ENCODE results near the gene RGSL1.

DNA sequence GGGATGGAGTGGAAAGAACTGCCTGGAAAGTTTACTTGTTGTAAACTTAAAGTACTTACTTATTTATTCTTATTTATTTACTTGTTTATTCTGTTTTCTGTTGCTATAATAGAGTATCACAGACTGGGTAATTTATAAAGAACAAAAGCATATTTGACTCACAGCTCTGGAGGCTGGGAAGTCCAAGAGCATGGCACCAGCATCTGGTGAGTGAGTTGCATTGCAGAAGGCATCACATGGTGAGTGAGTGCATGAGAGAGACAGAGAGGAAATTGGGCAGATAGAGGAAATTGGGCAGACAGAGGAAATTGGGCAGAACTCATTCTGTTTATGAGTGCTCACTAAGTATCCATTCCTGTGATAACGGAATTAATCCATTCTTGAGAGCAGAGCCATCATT lies 11.6 kb upstream of the RGSL1 start:
- TF ChIP-seq, protein P1, sequence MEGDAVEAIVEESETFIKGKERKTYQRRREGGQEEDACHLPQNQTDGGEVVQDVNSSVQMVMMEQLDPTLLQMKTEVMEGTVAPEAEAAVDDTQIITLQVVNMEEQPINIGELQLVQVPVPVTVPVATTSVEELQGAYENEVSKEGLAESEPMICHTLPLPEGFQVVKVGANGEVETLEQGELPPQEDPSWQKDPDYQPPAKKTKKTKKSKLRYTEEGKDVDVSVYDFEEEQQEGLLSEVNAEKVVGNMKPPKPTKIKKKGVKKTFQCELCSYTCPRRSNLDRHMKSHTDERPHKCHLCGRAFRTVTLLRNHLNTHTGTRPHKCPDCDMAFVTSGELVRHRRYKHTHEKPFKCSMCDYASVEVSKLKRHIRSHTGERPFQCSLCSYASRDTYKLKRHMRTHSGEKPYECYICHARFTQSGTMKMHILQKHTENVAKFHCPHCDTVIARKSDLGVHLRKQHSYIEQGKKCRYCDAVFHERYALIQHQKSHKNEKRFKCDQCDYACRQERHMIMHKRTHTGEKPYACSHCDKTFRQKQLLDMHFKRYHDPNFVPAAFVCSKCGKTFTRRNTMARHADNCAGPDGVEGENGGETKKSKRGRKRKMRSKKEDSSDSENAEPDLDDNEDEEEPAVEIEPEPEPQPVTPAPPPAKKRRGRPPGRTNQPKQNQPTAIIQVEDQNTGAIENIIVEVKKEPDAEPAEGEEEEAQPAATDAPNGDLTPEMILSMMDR (IDR thresholded peaks at IDR 0.05; ENCODE audit: low read depth, low read length, missing input control): no peak
- no peak for TF ChIP-seq TAF1 (conservative IDR thresholded peaks at IDR 0.05)
- TF ChIP-seq, protein P2, sequence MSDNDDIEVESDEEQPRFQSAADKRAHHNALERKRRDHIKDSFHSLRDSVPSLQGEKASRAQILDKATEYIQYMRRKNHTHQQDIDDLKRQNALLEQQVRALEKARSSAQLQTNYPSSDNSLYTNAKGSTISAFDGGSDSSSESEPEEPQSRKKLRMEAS (IDR thresholded peaks at IDR 0.05): no peak
- TF ChIP-seq FOXA1 (IDR thresholded peaks at IDR 0.05): no peak
- TF ChIP-seq SP1 (IDR thresholded peaks at IDR 0.05): no peak
- no peak for TF ChIP-seq HNF4A (conservative IDR thresholded peaks at IDR 0.05)
- TF ChIP-seq, protein P3, sequence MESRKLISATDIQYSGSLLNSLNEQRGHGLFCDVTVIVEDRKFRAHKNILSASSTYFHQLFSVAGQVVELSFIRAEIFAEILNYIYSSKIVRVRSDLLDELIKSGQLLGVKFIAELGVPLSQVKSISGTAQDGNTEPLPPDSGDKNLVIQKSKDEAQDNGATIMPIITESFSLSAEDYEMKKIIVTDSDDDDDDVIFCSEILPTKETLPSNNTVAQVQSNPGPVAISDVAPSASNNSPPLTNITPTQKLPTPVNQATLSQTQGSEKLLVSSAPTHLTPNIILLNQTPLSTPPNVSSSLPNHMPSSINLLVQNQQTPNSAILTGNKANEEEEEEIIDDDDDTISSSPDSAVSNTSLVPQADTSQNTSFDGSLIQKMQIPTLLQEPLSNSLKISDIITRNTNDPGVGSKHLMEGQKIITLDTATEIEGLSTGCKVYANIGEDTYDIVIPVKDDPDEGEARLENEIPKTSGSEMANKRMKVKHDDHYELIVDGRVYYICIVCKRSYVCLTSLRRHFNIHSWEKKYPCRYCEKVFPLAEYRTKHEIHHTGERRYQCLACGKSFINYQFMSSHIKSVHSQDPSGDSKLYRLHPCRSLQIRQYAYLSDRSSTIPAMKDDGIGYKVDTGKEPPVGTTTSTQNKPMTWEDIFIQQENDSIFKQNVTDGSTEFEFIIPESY (IDR thresholded peaks at IDR 0.05): no peak
- no peak for TF ChIP-seq EGR1 (IDR thresholded peaks at IDR 0.05; ENCODE audit: low read depth in 2 of 2)
- no peak for TF ChIP-seq RXRA (IDR thresholded peaks at IDR 0.05)
- no peak for TF ChIP-seq RAD21 (IDR thresholded peaks at IDR 0.05)
- no peak for TF ChIP-seq JUND (IDR thresholded peaks at IDR 0.05)
- no peak for TF ChIP-seq GABPA (IDR thresholded peaks at IDR 0.05 in 1 of 2, conservative IDR thresholded peaks at IDR 0.05 in 1 of 2)
- TF ChIP-seq, protein P4, sequence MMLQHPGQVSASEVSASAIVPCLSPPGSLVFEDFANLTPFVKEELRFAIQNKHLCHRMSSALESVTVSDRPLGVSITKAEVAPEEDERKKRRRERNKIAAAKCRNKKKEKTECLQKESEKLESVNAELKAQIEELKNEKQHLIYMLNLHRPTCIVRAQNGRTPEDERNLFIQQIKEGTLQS (IDR thresholded peaks at IDR 0.05): no peak
- no peak for TF ChIP-seq NR2F2 (IDR thresholded peaks at IDR 0.05)
